ENCODE data around the gene ZNF710. TPM values are rescaled to one million over a fixed set of nuclear protein-coding genes. Genes with fewer than 3 reads are reported as not detected.

Gene ZNF710, protein sequence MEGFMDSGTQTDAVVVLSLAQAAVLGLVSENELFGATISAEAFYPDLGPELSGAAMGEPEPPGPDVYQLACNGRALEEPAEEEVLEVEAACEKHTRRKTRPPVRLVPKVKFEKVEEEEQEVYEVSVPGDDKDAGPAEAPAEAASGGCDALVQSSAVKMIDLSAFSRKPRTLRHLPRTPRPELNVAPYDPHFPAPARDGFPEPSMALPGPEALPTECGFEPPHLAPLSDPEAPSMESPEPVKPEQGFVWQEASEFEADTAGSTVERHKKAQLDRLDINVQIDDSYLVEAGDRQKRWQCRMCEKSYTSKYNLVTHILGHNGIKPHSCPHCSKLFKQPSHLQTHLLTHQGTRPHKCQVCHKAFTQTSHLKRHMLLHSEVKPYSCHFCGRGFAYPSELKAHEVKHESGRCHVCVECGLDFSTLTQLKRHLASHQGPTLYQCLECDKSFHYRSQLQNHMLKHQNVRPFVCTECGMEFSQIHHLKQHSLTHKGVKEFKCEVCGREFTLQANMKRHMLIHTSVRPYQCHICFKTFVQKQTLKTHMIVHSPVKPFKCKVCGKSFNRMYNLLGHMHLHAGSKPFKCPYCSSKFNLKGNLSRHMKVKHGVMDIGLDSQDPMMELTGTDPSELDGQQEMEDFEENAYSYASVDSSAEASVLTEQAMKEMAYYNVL
- 40.7 and 42.8 TPM in 2 replicates for total RNA-seq (2021)
- long read RNA-seq, partial matches to known transcripts = 8 of 20 reads
- long read RNA-seq, other reads (novel, unspliced or antisense) = 12 of 20 reads

DNA sequence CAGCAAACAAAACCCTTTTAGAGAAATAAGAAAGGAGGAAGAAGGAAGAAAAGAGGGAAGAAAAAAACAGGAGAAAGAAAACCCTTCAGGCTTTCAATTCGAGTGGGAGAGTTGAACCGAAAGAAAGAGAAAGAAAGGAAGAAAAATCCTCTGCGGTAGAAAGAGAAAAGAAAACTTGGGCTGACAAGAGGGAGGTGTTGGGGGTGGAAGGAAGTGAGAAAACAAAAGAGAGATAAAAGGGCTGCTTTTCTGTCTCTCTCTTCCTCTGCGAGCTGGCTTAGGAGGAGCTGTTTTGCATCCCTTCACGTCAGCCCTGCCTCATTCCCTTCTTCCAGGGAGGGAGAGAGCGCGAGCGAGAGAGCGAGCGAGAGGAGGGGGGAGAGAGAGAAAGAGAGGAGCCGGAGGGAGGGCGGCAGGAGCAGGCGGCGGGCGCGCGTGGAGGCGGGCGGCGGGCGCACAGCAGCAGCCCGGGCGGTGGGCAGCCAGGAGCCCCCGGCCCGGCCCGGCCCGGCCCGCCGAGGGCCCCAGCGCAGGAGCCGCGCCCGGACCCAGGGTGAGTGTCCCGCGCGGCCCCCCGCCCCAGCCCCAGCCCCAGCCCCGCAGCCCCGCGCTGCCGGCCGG lies at the start of gene ZNF710:
ZNF710 (plus strand) TSS at position 263 of the 621 bp plus-strand sequence. CDS start 65,814 bp downstream, outside the sequence.
- WGBS (ENCODE audit: extremely low coverage, insufficient read length, low lambda C conversion rate) = no CpG with 5 or more reads among the region's 42 CpGs
- peak within 1 kb of the TSS; percentile 90 to 91 for H3K4me3 Mint-ChIP-seq
- Histone ChIP-seq H3K18ac (ENCODE audit: insufficient read length, low read depth, low read length) (peak within 1 kb of the TSS; percentile 27), H3K23me2 (ENCODE audit: insufficient read length, low read depth, low read length, poor library complexity, severe bottlenecking) (peaks cover 15% of the 10 kb centered on the region), H3K9me3 (ENCODE audit: control insufficient read depth, low read depth, low read length) (no peaks in the 10 kb centered on the region), H2AFZ (ENCODE audit: low read length) (no peak within 1 kb of the TSS), H3K4me2 (ENCODE audit: insufficient read depth, insufficient read length, low read length) (peak within 1 kb of the TSS; percentile 78), H3K23ac (ENCODE audit: insufficient read length, low read depth, low read length) (no peak within 1 kb of the TSS), H3K9ac (ENCODE audit: extremely low read depth, insufficient read length, low read length) (peak within 1 kb of the TSS; percentile 77), H3K4ac (ENCODE audit: low read depth, low read length) (no peak within 1 kb of the TSS), H3K79me2 (ENCODE audit: insufficient read depth, low read length) (peaks cover 3% of the 10 kb centered on the region; the same call in 1 of the 2 replicates), H3K4me1 (ENCODE audit: insufficient read depth, low read length) (peaks cover 4% of the 10 kb centered on the region; the same call in 1 of the 2 replicates), H2BK20ac (ENCODE audit: low read depth, low read length, poor library complexity, severe bottlenecking) (no peak within 1 kb of the TSS), H4K5ac (ENCODE audit: insufficient read length, low read depth, low read length) (no peak within 1 kb of the TSS), H3K79me1 (ENCODE audit: insufficient read depth, low read depth, low read length, poor library complexity, severe bottlenecking) (no peaks in the 10 kb centered on the region), H2BK12ac (ENCODE audit: insufficient read length, low read depth, low read length) (no peak within 1 kb of the TSS), H4K91ac (ENCODE audit: insufficient read length, low read depth, low read length) (no peak within 1 kb of the TSS), H3K27me3 (ENCODE audit: insufficient read depth, low read length) (no peaks in the 10 kb centered on the region; the same call in 1 of the 2 replicates), H4K8ac (replicated peaks; ENCODE audit: insufficient read length, low read depth, low read length) (no peak within 1 kb of the TSS), H3K27ac (ENCODE audit: insufficient read length, low read depth, low read length) (peak within 1 kb of the TSS; percentile 65), H4K20me1 (ENCODE audit: control insufficient read depth, insufficient read depth, insufficient read length) (no peaks in the 10 kb centered on the region), H2BK5ac (ENCODE audit: insufficient read length, low read length) (no peak within 1 kb of the TSS), H2BK15ac (ENCODE audit: low read depth, low read length) (no peak within 1 kb of the TSS), H2AK5ac (ENCODE audit: insufficient read length, low read length) (no peak within 1 kb of the TSS), H2BK120ac (ENCODE audit: low read depth, low read length, poor library complexity, severe bottlenecking) (no peak within 1 kb of the TSS), H3K14ac (ENCODE audit: insufficient read depth, low read length) (peak within 1 kb of the TSS; percentile 39), H3K56ac (ENCODE audit: insufficient read length, low read depth, low read length) (no peak within 1 kb of the TSS), H3T11ph (ENCODE audit: low read length) (no peak within 1 kb of the TSS)
- H3K36me3 Mint-ChIP-seq (ENCODE audit: insufficient read depth in 1 of 3, low read depth in 3 of 3) = peaks cover 3 to 9% (median 4%) of the 10 kb centered on the region in 3 experiments; a peak in 5 of 7 replicates
- peak within 1 kb of the TSS; percentile 90 to 99 (median 96) for H3K27ac Mint-ChIP-seq
- no peak for TF ChIP-seq CTCF (conservative IDR thresholded peaks at IDR 0.05)
- peaks cover 45 to 52% of the 10 kb centered on the region in 2 experiments for H3K4me1 Mint-ChIP-seq
- peak; percentile 73 for DNase-seq
- H3K9me3 Mint-ChIP-seq = no peaks in the 10 kb centered on the region; a peak in 1 of 5 replicates
- H3K27me3 Mint-ChIP-seq (ENCODE audit: low read depth) = peaks cover 7% of the 10 kb centered on the region
